Measurements from ENCODE around the gene TMEM141.
A peak's percentile ranks its signal among the peaks of the same experiment; 100 is the strongest.
"Not testable (repeated sequence)": the region's sequence is repeated elsewhere in the genome, so short reads cannot be mapped to it uniquely, and the experiment has no call there.

The TMEM141 gene

DNA sequence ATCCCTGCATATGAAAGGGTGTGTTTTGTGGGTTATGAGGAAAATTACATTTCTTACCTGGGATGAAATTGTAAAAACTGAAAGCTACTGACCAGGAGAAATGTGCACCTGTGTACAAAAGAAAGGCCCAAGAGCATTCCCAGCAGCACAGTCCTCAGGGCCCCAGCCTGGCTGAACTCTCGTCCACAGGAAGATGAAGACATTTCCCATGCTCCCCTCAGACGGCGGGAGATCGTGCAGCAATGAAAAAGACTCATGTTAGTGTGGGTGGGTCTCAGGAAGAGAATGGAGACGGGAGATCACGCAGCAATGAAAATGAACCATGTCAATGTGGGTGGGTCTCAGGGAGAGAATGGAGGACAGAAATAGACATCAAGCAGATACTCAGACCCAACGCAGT lies 14.2 kb upstream of the TMEM141 start:
- TF ChIP-seq ZFX (IDR thresholded peaks at IDR 0.05; ENCODE audit: borderline replicate concordance): no peak
- TF ChIP-seq, protein P1, sequence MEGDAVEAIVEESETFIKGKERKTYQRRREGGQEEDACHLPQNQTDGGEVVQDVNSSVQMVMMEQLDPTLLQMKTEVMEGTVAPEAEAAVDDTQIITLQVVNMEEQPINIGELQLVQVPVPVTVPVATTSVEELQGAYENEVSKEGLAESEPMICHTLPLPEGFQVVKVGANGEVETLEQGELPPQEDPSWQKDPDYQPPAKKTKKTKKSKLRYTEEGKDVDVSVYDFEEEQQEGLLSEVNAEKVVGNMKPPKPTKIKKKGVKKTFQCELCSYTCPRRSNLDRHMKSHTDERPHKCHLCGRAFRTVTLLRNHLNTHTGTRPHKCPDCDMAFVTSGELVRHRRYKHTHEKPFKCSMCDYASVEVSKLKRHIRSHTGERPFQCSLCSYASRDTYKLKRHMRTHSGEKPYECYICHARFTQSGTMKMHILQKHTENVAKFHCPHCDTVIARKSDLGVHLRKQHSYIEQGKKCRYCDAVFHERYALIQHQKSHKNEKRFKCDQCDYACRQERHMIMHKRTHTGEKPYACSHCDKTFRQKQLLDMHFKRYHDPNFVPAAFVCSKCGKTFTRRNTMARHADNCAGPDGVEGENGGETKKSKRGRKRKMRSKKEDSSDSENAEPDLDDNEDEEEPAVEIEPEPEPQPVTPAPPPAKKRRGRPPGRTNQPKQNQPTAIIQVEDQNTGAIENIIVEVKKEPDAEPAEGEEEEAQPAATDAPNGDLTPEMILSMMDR (IDR thresholded peaks at IDR 0.05): no peak
- H3K27ac ChIP-seq: no peak overlapping the region

DNA sequence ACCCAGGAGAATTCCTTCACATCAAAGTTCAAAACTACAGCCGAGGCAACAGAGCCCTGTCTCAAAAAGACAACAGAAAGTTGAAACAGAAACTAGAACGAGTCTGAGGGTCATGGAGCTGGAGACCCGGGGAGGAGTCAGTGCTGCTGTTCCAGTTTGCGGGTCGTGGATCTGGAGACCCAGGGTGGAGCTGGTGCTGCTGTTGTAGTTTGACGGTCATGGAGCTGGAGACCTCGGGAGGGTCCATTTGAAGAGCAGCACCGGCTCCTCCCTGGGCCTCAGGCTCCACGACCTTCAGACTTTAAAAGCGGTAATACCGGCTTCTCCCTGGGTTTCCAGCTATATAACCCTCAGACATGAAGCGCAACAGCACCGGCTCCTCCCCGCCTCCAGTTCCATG lies 13.8 kb upstream of the TMEM141 start:
- H3K27ac ChIP-seq: no peak overlapping the region
- TF ChIP-seq, protein P1 (IDR thresholded peaks at IDR 0.05): no peak
- TF ChIP-seq ZFX (IDR thresholded peaks at IDR 0.05; ENCODE audit: borderline replicate concordance): no peak

DNA sequence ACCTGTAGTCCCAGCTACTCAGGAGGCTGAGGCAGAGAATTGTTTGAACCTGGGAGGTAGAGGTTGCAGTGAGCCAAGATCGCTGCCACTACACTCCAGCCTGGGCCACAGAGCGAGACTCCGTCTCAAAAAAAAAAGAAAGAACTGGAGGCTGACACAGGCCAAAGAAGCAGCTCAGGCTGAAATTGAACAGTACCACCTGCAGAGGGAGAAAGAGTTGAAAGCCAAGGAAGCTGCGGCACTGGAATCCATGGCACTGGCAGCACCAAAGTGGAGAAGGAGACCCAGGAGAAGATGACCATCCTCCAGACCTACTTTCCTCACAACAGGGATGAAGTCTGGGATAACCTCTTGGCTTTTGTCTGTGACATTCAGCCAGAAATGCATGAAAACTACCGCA lies 11.3 kb upstream of the TMEM141 start:
- no peak overlapping the region for H3K27ac ChIP-seq
- TF ChIP-seq, protein P1 (IDR thresholded peaks at IDR 0.05): 0 out of 2 replicates have a peak, but pooled peaks have one; percentile 7
- no peak for TF ChIP-seq ZFX (IDR thresholded peaks at IDR 0.05; ENCODE audit: borderline replicate concordance)

DNA sequence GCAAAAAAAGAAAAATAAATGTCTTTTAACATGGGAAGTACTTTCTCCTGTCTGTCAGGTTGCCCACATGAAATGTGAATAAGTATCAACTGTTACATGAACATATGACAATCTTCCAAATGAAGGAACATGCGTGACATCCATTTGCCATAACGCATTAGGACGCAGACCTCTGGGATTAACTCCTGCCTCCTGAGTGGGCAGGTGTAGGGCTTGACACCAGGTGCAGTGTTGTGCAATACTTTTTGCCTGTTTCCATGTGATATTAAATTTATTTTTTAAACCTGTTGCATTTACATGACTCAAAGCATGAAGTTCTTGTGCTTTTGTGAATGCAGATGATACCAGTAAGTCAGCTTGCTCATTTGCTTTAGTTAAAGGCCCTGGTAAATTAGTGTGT lies 8.7 kb upstream of the TMEM141 start:
- TF ChIP-seq ZFX (IDR thresholded peaks at IDR 0.05; ENCODE audit: borderline replicate concordance): no peak
- TF ChIP-seq, protein P1 (IDR thresholded peaks at IDR 0.05): no peak
- H3K27ac ChIP-seq: no peak overlapping the region

DNA sequence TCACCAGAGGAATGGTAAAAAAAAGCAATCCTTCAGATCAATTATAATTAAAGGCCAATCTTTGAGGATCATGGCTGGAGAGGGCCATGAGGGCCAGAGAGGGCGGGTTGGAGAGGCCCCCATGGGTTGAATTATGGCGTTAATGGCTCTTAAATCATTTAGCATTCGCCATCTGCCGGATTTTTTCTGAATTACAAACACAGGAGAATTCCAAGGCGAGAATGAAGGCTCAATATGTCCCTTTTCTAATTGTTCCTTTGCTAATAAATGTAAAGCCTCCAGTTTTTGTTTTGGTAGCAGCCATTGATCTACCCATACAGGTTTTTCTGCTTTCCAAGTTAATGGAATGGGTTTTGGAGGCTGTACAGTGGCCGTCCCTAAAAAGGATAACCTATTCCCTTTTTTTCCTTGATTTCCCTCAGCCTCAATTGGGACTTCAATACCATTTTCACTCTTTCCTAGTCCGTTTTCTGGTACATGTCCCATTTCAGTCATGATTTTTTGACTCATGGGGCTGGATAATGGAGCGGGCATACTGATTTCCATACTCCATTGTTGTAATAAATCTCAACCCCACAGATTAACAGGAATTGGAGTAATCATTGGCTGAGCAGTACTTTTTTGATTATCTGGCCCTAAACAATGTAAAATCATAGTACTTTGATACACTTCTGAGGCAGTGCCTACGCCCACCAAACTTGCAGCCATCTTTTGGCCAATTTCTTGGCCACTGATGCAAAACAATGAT lies 6.7 kb upstream of the TMEM141 start:
- H3K27ac ChIP-seq: no peak overlapping the region
- no peak for TF ChIP-seq ZFX (IDR thresholded peaks at IDR 0.05; ENCODE audit: borderline replicate concordance)
- TF ChIP-seq, protein P1 (IDR thresholded peaks at IDR 0.05): peak; percentile 70

DNA sequence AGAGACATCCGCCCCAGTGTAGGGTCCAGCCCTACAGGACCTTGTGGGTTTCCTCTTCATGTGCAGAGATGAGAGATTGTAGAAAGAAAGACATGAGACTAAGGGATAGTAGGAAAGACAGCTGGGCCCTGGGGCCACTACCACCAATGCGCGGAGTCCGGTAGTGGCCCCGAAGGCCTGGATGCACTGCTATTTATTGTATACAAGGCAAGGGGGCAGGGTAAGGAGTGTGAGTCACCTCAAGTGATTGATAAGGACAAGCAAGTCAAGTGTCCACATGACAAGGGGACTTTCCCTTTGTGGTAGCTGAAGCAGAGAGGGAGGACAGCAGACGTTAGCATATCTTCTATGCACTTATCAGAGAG lies 6.2 kb upstream of the TMEM141 start:
- TF ChIP-seq, protein P1 (IDR thresholded peaks at IDR 0.05): no peak
- TF ChIP-seq ZFX (IDR thresholded peaks at IDR 0.05; ENCODE audit: borderline replicate concordance): no peak
- H3K27ac ChIP-seq: no peak overlapping the region

DNA sequence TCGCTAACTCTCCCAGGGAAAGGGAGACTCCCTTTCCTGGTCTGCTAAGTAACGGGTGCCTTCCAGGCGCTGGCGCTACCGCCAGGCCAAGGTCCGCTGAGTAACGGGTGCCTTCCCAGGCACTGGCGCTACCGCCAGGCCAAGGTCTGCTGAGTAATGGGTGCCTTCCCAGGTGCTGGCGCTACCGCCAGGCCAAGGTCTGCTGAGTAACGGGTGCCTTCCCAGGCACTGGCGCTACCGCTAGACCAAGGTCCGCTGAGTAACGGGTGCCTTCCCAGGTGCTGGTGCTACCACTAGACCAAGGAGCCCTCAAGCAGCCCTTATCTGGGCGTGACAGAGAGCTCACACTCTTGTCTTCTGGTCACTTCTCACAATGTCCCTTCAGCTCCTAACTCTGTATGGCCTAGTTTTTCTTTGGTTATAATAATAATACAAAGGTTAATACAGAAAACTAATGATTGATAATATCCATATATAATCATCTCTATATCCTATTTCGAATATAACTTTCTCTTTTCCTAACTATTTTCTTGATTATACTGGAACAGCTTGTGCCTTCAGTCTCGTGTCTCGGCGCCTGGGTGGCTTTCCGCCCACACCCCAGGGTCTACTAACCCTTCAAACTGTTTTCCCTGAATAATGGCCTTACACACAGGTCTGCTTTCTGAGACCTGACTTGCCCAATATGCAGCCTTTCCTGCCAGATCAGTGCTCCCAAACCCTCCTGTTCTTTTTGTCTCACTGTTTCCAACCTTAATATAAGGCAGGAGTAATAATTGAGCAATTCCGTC lies 5.4 kb upstream of the TMEM141 start:
- H3K27ac ChIP-seq: not testable (repeated sequence)
